H1 (cell line): Measurements from ENCODE around the gene NFX1. TPM values are rescaled to one million over a fixed set of nuclear protein-coding genes. Genes with fewer than 3 reads are reported as not detected.
"Not testable (repeated sequence)": the region's sequence is repeated elsewhere in the genome, so short reads cannot be mapped to it uniquely, and the experiment has no call there.

Experiments used
- CTCF ChIA-PET: fragments of 300-600 bp; sonication (Branson Sonifier 250); formaldehyde crosslinking; loops from one replicate; lab custom pipeline; 2021; ENCODE audit not compliant: partially characterized antibody; lab: Charles Lee
- POLR2A ChIA-PET: fragments of 300-600 bp; sonication (Branson Sonifier 250); formaldehyde crosslinking; loops from one replicate; lab custom pipeline; 2021; ENCODE audit warnings: inconsistent platforms; ENCODE audit not compliant: partially characterized antibody; lab: Charles Lee
- DNase-seq, 2 experiments: peaks; one replicate each; pipeline versions ENCODE4 v3.0.0 to v3.0.0-alpha.2; 2010 to 2022; ENCODE audit warnings: low spot score in 2 of 2, low read depth in 1 of 2, mixed read lengths in 1 of 2
- FAIRE-seq: peaks from 2 replicates; lab custom pipeline; 2011; peaks lifted over from hg19 to GRCh38; lab: Jason Lieb, UNC
- H2AFZ ChIP-seq: 2 replicates; pipeline ENCODE4 v1.8.1; 2012; ENCODE audit warnings: low read length, inconsistent platforms
- H2AK5ac ChIP-seq: 2 replicates; pipeline ENCODE4 v1.6.1; 2013; ENCODE audit warnings: low read depth, low read length
- H2BK120ac ChIP-seq: replicated peaks from 2 replicates; pipeline ENCODE3; 2013; ENCODE audit warnings: low read depth, low read length, inconsistent platforms
- H2BK12ac ChIP-seq: 2 replicates; pipeline ENCODE4 v1.6.1; 2013; ENCODE audit warnings: low read depth, low read length
- H2BK15ac ChIP-seq: 2 replicates; pipeline ENCODE4 v1.6.1; 2013; ENCODE audit warnings: low read length
- H2BK20ac ChIP-seq: 2 replicates; pipeline ENCODE4 v1.6.1; 2013; ENCODE audit warnings: low read length
- H2BK5ac ChIP-seq: 2 replicates; pipeline ENCODE4 v1.6.1; 2013; ENCODE audit warnings: low read depth, low read length
- H3K14ac ChIP-seq: 2 replicates; pipeline ENCODE4 v1.6.1; 2013; ENCODE audit warnings: inconsistent platforms; ENCODE audit not compliant: insufficient read length
- H3K18ac ChIP-seq: 2 replicates; pipeline ENCODE4 v1.6.1; 2013; ENCODE audit warnings: low read length; ENCODE audit errors: extremely low read depth
- H3K23ac ChIP-seq: 2 replicates; pipeline ENCODE4 v1.6.1; 2013; ENCODE audit warnings: inconsistent platforms; ENCODE audit not compliant: insufficient read length
- H3K23me2 ChIP-seq: 2 replicates; pipeline ENCODE4 v1.6.1; 2013; ENCODE audit warnings: low read depth, low read length
- H3K27ac ChIP-seq: 2 replicates; pipeline ENCODE4 v1.6.1; 2011; ENCODE audit warnings: low read depth, low read length, inconsistent platforms
- H3K27me3 ChIP-seq, 4 experiments: replicated peaks in 1 of 4; 1 replicate in 1 of 4; 2 replicates in 3 of 4; pipeline versions ENCODE4 v1.6.1 to v1.8.1; 2011 to 2013; ENCODE audit warnings: low read length in 3 of 4, mild to moderate bottlenecking in 3 of 4, inconsistent platforms in 2 of 4, mixed read lengths in 2 of 4, moderate library complexity in 1 of 4; ENCODE audit not compliant: control insufficient read depth in 3 of 4, insufficient read depth in 3 of 4; ENCODE audit errors: extremely low read depth in 1 of 4
- H3K36me3 ChIP-seq, 4 experiments: 2 replicates each; pipeline versions ENCODE4 v1.6.1 to v1.8.1; 2011 to 2013; ENCODE audit warnings: mild to moderate bottlenecking in 4 of 4, low read length in 3 of 4, moderate library complexity in 2 of 4, control low read depth in 1 of 4, inconsistent platforms in 1 of 4; ENCODE audit not compliant: insufficient read depth in 4 of 4, control insufficient read depth in 2 of 4
- H3K4ac ChIP-seq: replicated peaks from 2 replicates; pipeline ENCODE3; 2013; ENCODE audit warnings: low read length, low read depth, mixed read lengths, inconsistent platforms; ENCODE audit not compliant: insufficient read length
- H3K4me1 ChIP-seq, 4 experiments: replicated peaks in 1 of 4; 1 replicate in 1 of 4; 2 replicates in 3 of 4; pipeline versions ENCODE4 v1.6.1 to v1.8.1; 2011 to 2013; ENCODE audit warnings: low read length in 3 of 4, inconsistent platforms in 2 of 4, mixed read lengths in 1 of 4; ENCODE audit not compliant: insufficient read depth in 4 of 4, control insufficient read depth in 3 of 4
- H3K4me2 ChIP-seq, 2 experiments: 2 replicates each; pipeline versions ENCODE4 v1.6.1 to v1.8.1; 2011 to 2013; ENCODE audit warnings: low read depth in 2 of 2, low read length in 2 of 2, control low read depth in 1 of 2, inconsistent platforms in 1 of 2, mild to moderate bottlenecking in 1 of 2; ENCODE audit not compliant: insufficient read depth in 1 of 2
- H3K4me3 ChIP-seq, 4 experiments: fragments of 200-600, 300-600 bp in 1 of 4; sonication (generic), shearing (Covaris generic), sonication (Bioruptor Twin) in 1 of 4; 2 replicates each; pipeline versions ENCODE4 v1.5.1 to v1.8.1; 2011 to 2016; ENCODE audit warnings: low read length in 4 of 4, low read depth in 3 of 4, control low read depth in 2 of 4, inconsistent platforms in 2 of 4, mild to moderate bottlenecking in 2 of 4, mixed read lengths in 1 of 4, moderate library complexity in 1 of 4; ENCODE audit not compliant: insufficient read depth in 2 of 4; ENCODE audit errors: extremely low read depth in 1 of 4
- H3K56ac ChIP-seq: replicated peaks from 2 replicates; pipeline ENCODE3; 2013; ENCODE audit warnings: low read depth, mild to moderate bottlenecking, mixed read lengths, low read length, inconsistent platforms; ENCODE audit not compliant: insufficient read length
- H3K79me1 ChIP-seq: 2 replicates; pipeline ENCODE4 v1.6.1; 2013; ENCODE audit warnings: low read depth, low read length, control low read depth
- H3K79me2 ChIP-seq, 2 experiments: 2 replicates each; pipeline versions ENCODE4 v1.6.1 to v1.8.1; 2012 to 2013; ENCODE audit warnings: low read length in 2 of 2, mild to moderate bottlenecking in 2 of 2, inconsistent platforms in 1 of 2; ENCODE audit not compliant: insufficient read depth in 2 of 2, control insufficient read depth in 1 of 2
- H3K9ac ChIP-seq, 4 experiments: replicated peaks in 1 of 4; 1 replicate in 1 of 4; 2 replicates in 3 of 4; pipeline versions ENCODE4 v1.6.1 to v1.8.1; 2011 to 2013; ENCODE audit warnings: low read depth in 3 of 4, low read length in 3 of 4, control low read depth in 2 of 4, mild to moderate bottlenecking in 2 of 4, moderate library complexity in 2 of 4, inconsistent platforms in 1 of 4; ENCODE audit errors: extremely low read depth in 1 of 4
- H3K9me3 ChIP-seq, 2 experiments: 2 replicates each; pipeline versions ENCODE4 v1.6.1 to v1.8.1; 2012 to 2013; ENCODE audit warnings: mild to moderate bottlenecking in 2 of 2, moderate library complexity in 2 of 2, control low read depth in 1 of 2, inconsistent platforms in 1 of 2, low read depth in 1 of 2, low read length in 1 of 2, mixed read lengths in 1 of 2; ENCODE audit not compliant: insufficient read depth in 2 of 2
- H4K20me1 ChIP-seq, 2 experiments: replicated peaks in 1 of 2; 2 replicates each; pipeline versions ENCODE3 to v1.8.1; 2011 to 2013; ENCODE audit warnings: inconsistent platforms in 2 of 2, low read length in 2 of 2, mild to moderate bottlenecking in 1 of 2; ENCODE audit not compliant: insufficient read depth in 2 of 2, control insufficient read depth in 1 of 2
- H4K5ac ChIP-seq: 2 replicates; pipeline ENCODE4 v1.6.1; 2013; ENCODE audit warnings: low read length, low read depth, mixed read lengths, inconsistent platforms; ENCODE audit not compliant: insufficient read length
- H4K8ac ChIP-seq: 2 replicates; pipeline ENCODE4 v1.8.0; 2013; ENCODE audit warnings: mild to moderate bottlenecking, moderate library complexity, low read length, inconsistent platforms; ENCODE audit not compliant: insufficient read depth; ENCODE audit errors: extremely low read depth
- H4K91ac ChIP-seq: replicated peaks from 2 replicates; pipeline ENCODE3; 2013; ENCODE audit warnings: low read length, mixed read lengths, inconsistent platforms; ENCODE audit not compliant: insufficient read length
- BCL11A ChIP-seq, 2 experiments: IDR thresholded peaks; one replicate each; pipeline ENCODE4 v1.6.1; 2011; ENCODE audit warnings: low read depth in 2 of 2, low read length in 2 of 2, mild to moderate bottlenecking in 2 of 2
- CTCF ChIP-seq, 3 experiments: IDR thresholded peaks; 1 replicate in 2 of 3; 2 replicates in 1 of 3; pipeline versions ENCODE4 v1.5.1 to v1.6.1; 2011; ENCODE audit warnings: low read length in 3 of 3, mild to moderate bottlenecking in 3 of 3, inconsistent platforms in 2 of 3, low read depth in 1 of 3, moderate library complexity in 1 of 3; ENCODE audit not compliant: insufficient read depth in 1 of 3; ENCODE audit errors: control extremely low read depth in 1 of 3
- GTF2F1 ChIP-seq: IDR thresholded peaks from 2 replicates; pipeline ENCODE4 v1.6.1; 2012; ENCODE audit warnings: low read depth, low read length, improper control_type of control experiment, borderline replicate concordance
- JUND ChIP-seq: IDR thresholded peaks from 2 replicates; pipeline ENCODE4 v1.6.1; 2011; ENCODE audit warnings: mild to moderate bottlenecking, improper control_type of control experiment, low read length
- PHF8 ChIP-seq: fragments of 200-600 bp; sonication (generic); conservative IDR thresholded peaks from 2 replicates; pipeline ENCODE4 v1.7.1; 2012; ENCODE audit warnings: low read depth, mild to moderate bottlenecking, inconsistent platforms, low read length, moderate library complexity
- SP4 ChIP-seq: IDR thresholded peaks from 2 replicates; pipeline ENCODE4 v1.6.1; 2012; ENCODE audit warnings: low read length, inconsistent platforms
- TCF12 ChIP-seq: IDR thresholded peaks from 2 replicates; pipeline ENCODE4 v1.6.1; 2011; ENCODE audit warnings: low read depth, mild to moderate bottlenecking, low read length
- WGBS, 2 experiments: shearing (Covaris generic) in 1 of 2; methylation state at CpG; one replicate each; pipeline versions ENCODE4 v1.1.6 to v1.1.7; 2013 to 2015; ENCODE audit warnings: low lambda C conversion rate in 2 of 2, mixed read lengths in 2 of 2, inconsistent platforms in 1 of 2, low coverage in 1 of 2, missing lambda C conversion rate in 1 of 2; ENCODE audit not compliant: insufficient replicate concordance in 2 of 2, insufficient coverage in 1 of 2, insufficient read length in 1 of 2; ENCODE audit errors: extremely low coverage in 1 of 2, missing lambda C conversion rate in 1 of 2; 5-methylcytosine and 5-hydroxymethylcytosine counted together
- polyA plus RNA-seq, 7 experiments: library from polyadenylated mRNA; depleted of rRNA in 3 of 7; stranded (reverse) in 5 of 7; unstranded in 2 of 7; fragments of >200 nt in 5 of 7; fragments of 200-250 nt in 2 of 7; gene quantifications; 1 replicate in 5 of 7; 2 replicates in 1 of 7; 4 replicates in 1 of 7; pipeline versions ENCODE4 v1.2.1 to v1.2.3, GENCODE V29; 2011 to 2013; ENCODE audit warnings: missing spikeins in 2 of 7, mixed read lengths in 2 of 7
- total RNA-seq: library from RNA; stranded (reverse); fragmentation: NEBNext Ultra II Directional; extraction: Animal tissue kit (Norgen Biotek cat#: 25700); gene quantifications from 2 replicates; pipeline ENCODE4 v1.2.1, GENCODE V29; 2021

Gene NFX1
- total and polyA plus RNA-seq, 2 of the 8 experiments (the other 6 are each of a cell fraction or from before 2014, with no cell fraction given) = 19.4 to 28.4 TPM

GRCh38 chr9:33315371-33315770, 25.1 kb downstream of the NFX1 start (continued):
- TF ChIP-seq GTF2F1 (no peak), JUND (no peak), CTCF (IDR thresholded peaks at IDR 0.05; ENCODE audit: control extremely low read depth in 1 of 3, insufficient read depth in 1 of 3, low read depth in 1 of 3, low read length in 3 of 3) (no peak), TCF12 (no peak), PHF8 (no peak), BCL11A (IDR thresholded peaks at IDR 0.05; ENCODE audit: low read depth in 2 of 2, low read length in 2 of 2) (no peak), SP4 (no peak)

GRCh38 chr9:33317136-33317535, 26.8 kb downstream of the NFX1 start:
- H3K4me2 ChIP-seq, H3K4me3 ChIP-seq, H2BK20ac ChIP-seq, H2AK5ac ChIP-seq, H3K79me2 ChIP-seq, H4K5ac ChIP-seq, H2BK15ac ChIP-seq, H4K91ac ChIP-seq, H2BK120ac ChIP-seq, H3K27me3 ChIP-seq, H4K8ac ChIP-seq, H3K14ac ChIP-seq, H3K18ac ChIP-seq, H2AFZ ChIP-seq, H3K9ac ChIP-seq, H3K4ac ChIP-seq, DNase-seq, H3K79me1 ChIP-seq, H2BK5ac ChIP-seq, H3K27ac ChIP-seq, H3K9me3 ChIP-seq, FAIRE-seq, H2BK12ac ChIP-seq, H3K4me1 ChIP-seq, H4K20me1 ChIP-seq, H3K23ac ChIP-seq, H3K23me2 ChIP-seq, H3K56ac ChIP-seq: not testable (repeated sequence)
- ChIA-PET POLR2A (interaction anchor here (1.4 kb wide), 1 partner anchor 33 kb away, joined by 3 read pairs; no protein-coding TSS in a partner anchor), CTCF (interaction anchor here (0.9 to 2.3 kb wide), 6 partner anchors 9 to 59 kb away, joined by 3 to 9 read pairs (median 4); partner anchors contain the start of gene NFX1)
- peaks cover 18 to 59% (median 43%) of the 10 kb centered on the region in 4 experiments for H3K36me3 ChIP-seq
- WGBS, 2 experiments = 86% methylated on average over 3 of the region's 3 CpGs; no CpG with 5 or more reads in 1 of the 2 experiments
